Activated naive CD4-positive, alpha-beta T cell treated with anti-CD3 and anti-CD28 coated beads, Interleukin-2, amount 50 U/mL, for 16 hours (primary cell): Measurements from ENCODE around the gene CCNJL.
"Not testable (repeated sequence)": the region's sequence is repeated elsewhere in the genome, so short reads cannot be mapped to it uniquely, and the experiment has no call there.

Experiments used
- DNase-seq: peaks from one replicate; pipeline ENCODE4 v3.0.0-alpha.2; 2020

Gene CCNJL

DNA sequence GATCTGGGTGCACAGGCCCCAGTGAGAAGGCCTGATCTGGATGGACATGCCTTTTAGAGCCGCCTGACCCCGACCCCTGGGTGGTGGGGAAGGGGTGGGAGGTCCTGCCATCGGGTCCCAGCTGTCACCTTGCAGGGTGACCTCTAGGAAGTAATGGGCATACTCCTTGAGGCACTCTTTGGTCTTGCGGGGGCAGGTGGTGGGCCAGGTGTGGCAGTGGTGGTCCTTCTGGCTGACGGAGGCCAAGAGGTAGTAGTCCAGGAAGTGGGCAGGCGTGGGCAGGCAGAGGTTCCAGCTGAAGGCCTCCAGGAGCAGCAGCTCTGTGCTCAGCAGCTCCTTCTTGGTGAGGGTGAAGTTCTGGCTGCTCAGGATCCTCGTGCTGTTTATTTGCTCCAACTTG lies 53.0 kb downstream of the CCNJL start:
- DNase-seq, result no peak

- no peak for DNase-seq
Measured at GRCh38 chr5:160254706-160255105, 57.7 kb downstream of the CCNJL start.

DNA sequence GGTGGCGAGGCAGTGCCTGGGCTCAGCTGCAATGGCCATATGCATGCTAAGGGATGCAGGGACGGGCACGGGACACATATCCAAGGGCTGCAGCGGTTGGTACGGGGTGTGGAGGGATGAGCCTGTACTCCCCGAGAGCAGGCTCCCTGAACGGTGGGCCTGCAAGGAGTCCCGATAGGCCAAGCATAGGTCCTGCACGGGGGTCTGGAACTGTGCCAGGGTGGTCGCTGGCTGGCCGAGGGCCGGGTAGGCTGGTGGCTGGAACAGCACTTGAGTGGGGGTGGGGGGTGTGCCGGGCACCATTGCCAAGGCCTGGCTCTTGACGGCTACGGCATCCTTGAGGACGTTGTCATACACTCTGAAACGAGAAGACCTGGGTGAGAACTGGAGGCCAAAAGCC lies 58.9 kb downstream of the CCNJL start:
- no peak for DNase-seq

- DNase-seq, result no peak
Measured at GRCh38 chr5:160252916-160253315, 59.4 kb downstream of the CCNJL start.

GRCh38 chr5:160251406-160252155 lies 60.8 kb downstream of the CCNJL start:
- no peak for DNase-seq

- no peak for DNase-seq
Measured at GRCh38 chr5:160250826-160251225, 61.5 kb downstream of the CCNJL start.

- no peak for DNase-seq
Measured at GRCh38 chr5:160250226-160250625, 62.1 kb downstream of the CCNJL start.

DNA sequence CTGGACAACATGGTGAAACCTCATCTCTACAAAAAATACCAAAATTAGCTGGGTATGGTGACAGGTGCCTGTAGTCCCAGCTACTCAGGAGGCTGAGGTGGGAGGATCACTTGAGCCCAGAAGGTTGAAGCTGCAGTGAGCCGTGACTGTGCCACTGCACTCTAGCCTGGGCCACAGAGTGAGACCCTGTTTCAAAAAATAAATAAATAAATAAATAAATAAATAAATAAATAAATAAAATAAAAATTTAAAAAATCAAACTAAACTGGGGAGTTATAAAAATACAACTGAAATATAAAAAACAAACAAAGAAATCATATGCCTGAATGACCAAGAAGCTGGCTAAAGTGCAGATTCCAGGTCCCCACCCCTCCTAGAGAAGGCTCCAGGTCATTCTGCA lies 62.8 kb downstream of the CCNJL start:
- not testable (repeated sequence) for DNase-seq

GRCh38 chr5:160245506-160246086 lies 66.8 kb downstream of the CCNJL start:
- no peak for DNase-seq

DNA sequence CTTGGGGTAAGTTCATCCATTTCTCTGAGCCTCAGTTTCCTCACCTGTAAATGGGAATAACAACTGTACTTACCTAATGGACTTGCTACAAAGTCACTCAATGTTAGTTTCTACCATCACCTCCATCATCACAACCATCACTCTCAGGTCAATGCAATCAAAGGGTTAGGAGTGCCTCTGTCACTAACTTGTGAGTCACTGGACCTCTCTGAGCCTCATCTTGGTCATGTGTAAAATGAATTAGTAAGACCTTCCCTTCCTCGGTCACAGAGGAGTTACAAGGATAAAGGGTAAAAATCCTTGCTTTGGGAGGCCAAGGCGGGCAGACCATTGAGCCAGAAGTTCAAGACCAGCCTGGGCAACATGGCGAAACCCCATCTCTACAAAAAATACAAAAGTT lies 70.2 kb downstream of the CCNJL start:
- DNase-seq, result no peak

- no peak for DNase-seq
Measured at GRCh38 chr5:160240350-160240749, 72.0 kb downstream of the CCNJL start.

- DNase-seq, result no peak
Measured at GRCh38 chr5:160237571-160238093, 74.7 kb downstream of the CCNJL start.

GRCh38 chr5:160235731-160236130 lies 76.6 kb downstream of the CCNJL start:
- no peak for DNase-seq

GRCh38 chr5:160233215-160233614 lies 79.1 kb downstream of the CCNJL start:
- no peak for DNase-seq

- DNase-seq, result no peak
Measured at GRCh38 chr5:160231783-160232342, 80.5 kb downstream of the CCNJL start.

- DNase-seq, result no peak
Measured at GRCh38 chr5:160230686-160231527, 81.5 kb downstream of the CCNJL start.

DNA sequence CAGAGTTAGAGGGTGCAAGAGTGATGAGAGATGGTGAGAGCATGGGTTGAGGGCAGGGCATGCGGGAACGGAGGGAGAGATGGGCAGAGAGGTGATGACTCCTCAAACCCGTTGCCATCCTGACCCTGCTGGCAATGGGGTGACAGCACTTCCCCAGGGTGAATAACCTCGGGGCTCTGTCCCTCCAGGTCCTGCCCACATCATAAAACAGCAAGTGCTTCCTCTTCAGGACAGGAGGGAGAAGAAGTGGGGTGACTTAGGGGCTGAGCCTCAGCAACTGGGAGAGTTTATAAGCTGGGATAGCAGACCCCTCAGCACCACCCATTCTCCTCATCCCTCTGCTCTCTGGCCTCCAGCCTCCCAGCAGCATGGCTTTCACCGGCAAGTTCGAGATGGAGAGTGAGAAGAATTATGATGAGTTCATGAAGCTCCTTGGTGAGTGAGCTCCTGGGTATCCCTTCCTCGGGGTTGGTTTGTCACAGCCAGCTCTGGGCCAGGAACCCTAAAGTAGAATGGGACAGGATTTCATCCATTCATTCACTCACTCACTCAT lies 83.1 kb downstream of the CCNJL start, which contains the start of gene FABP6:
Gene FABP6, plus strand, starts transcription at position 317 of the 553 bp plus-strand sequence. Its CDS starts 52 bp downstream, at position 369.
- no peak for DNase-seq

DNA sequence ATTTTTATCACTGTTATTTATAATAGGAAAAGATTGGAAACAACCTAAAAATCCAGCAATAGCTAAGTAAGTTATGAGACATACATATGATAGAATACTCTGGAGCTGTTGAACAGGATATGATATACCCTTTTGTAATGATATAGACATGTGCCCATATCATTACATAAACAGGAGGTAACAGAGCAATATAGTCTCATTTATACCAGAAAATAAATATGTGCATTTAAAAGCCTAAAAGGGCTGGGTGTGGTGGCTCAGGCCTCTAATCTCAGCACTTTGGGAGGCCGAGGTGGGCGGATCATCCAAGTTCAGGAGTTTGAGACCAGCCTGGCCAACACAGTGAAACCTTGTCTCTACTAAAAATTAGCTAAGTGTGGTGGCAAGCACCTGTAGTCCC lies 85.4 kb downstream of the CCNJL start:
- no peak for DNase-seq

GRCh38 chr5:160221082-160221481 lies 91.3 kb downstream of the CCNJL start:
- DNase-seq, result no peak

- DNase-seq, result no peak
Measured at GRCh38 chr5:160219356-160219755, 93.0 kb downstream of the CCNJL start.

DNA sequence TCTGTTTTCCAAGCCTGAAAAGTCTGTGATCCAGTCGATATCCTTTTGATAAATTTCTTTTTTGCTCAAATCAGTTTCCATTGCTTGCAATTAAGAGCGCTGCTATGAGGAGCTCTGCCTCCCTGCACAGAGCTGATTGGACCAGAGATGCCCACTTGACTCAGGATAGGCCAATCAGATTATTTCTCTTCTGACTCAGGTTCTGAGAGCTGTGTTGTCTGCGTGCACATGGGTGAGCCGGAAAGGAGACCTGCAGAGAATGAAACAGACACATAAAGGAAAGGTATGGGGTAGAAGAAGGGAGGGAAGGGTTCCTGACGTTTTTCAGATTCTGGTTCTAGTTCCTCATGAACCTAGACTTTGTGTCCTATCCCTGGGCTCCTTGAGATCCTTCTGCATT lies 98.8 kb downstream of the CCNJL start:
- DNase-seq, result no peak

DNA sequence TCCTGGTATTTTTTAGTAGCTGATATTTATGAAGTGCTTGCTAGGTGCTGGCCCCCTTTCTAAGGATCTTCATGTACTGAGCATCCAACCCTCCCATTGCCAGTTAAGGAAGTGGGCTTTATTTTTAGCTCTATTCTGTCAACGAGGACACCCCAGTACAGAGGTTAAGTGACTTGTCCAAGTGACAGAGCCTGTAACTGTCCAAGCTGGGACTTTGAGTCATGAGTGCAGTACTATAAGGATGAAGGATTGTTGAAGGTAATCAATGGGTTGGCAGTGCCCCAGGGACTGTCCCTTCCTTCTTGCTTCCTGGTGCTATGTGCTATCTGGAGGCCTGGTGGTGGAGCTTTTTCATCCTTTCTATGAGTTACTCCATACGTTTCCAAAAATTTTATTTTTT lies 101.0 kb downstream of the CCNJL start:
- DNase-seq, result no peak

GRCh38 chr5:160210606-160211005 lies 101.8 kb downstream of the CCNJL start:
- DNase-seq, result no peak
